AG04450 (cell line): ENCODE measurements around the gene DNM3. TPM values are rescaled to one million over a fixed set of nuclear protein-coding genes. Genes with fewer than 3 reads are reported as not detected.

Source experiments
- CTCF ChIA-PET: fragments of 300-600, 350-600 bp; formaldehyde crosslinking; extraction: SDS; loops from one replicate; lab custom pipeline; 2022; ENCODE audit warnings: antibody characterized with exemption, inconsistent platforms; lab: Charles Lee
- POLR2A ChIA-PET: fragments of 350-600 bp; formaldehyde crosslinking; extraction: SDS; loops from one replicate; lab custom pipeline; 2021; ENCODE audit warnings: antibody characterized with exemption, inconsistent platforms; lab: Yijun Ruan, JAX
- DNase-seq: peaks from one replicate; pipeline ENCODE4 v3.0.0-alpha.2; 2011; ENCODE audit warnings: low read depth, low spot score
- H3K27ac ChIP-seq: one replicate; pipeline ENCODE4 v1.5.1; 2012; ENCODE audit warnings: low read depth, low read length, control low read depth
- H3K27me3 ChIP-seq: one replicate; pipeline ENCODE4 v1.6.0; 2012; ENCODE audit warnings: low read length; ENCODE audit not compliant: control insufficient read depth, insufficient read depth
- H3K4me3 ChIP-seq: 2 replicates; pipeline ENCODE4 v1.5.1; 2011; ENCODE audit warnings: mild to moderate bottlenecking, low read depth, low read length, control low read depth
- H3K9me3 ChIP-seq: 2 replicates; pipeline ENCODE4 v1.5.1; 2012; ENCODE audit warnings: low read length; ENCODE audit not compliant: control insufficient read depth, insufficient read depth
- polyA plus RNA-seq: library from polyadenylated mRNA; depleted of rRNA; stranded (reverse); fragments of >200 nt; gene quantifications from 2 replicates; pipeline ENCODE4 v1.2.3, GENCODE V29; 2011
- TF ChIP-seq, protein P1 (sequence below): IDR thresholded peaks from 2 replicates; pipeline ENCODE4 v1.5.1; 2011; ENCODE audit warnings: low read depth, low read length, control low read depth, inconsistent platforms

DNM3 gene
- polyA plus RNA-seq, 1 experiment = 0.37 TPM

DNA sequence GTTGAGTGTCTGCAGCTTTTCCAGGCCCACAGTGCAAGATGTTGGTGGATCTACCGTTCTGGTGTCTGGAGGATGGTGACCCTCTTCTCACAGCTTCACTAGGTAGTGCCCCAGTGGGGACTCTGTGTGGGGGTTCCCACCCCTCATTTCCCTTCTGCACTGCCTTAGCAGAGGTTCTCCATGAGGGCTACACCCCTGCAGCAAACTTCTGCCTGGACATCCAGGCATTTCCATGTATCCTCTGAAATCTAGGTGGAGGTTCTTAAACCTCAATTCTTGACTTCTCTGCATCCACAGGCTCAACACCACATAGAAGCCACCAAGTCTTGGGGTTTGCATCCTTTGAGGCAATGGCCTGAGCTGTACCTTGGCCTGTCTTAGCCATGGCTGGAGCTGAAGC is 14.3 kb upstream of the DNM3 start:
- TF ChIP-seq, protein P1, sequence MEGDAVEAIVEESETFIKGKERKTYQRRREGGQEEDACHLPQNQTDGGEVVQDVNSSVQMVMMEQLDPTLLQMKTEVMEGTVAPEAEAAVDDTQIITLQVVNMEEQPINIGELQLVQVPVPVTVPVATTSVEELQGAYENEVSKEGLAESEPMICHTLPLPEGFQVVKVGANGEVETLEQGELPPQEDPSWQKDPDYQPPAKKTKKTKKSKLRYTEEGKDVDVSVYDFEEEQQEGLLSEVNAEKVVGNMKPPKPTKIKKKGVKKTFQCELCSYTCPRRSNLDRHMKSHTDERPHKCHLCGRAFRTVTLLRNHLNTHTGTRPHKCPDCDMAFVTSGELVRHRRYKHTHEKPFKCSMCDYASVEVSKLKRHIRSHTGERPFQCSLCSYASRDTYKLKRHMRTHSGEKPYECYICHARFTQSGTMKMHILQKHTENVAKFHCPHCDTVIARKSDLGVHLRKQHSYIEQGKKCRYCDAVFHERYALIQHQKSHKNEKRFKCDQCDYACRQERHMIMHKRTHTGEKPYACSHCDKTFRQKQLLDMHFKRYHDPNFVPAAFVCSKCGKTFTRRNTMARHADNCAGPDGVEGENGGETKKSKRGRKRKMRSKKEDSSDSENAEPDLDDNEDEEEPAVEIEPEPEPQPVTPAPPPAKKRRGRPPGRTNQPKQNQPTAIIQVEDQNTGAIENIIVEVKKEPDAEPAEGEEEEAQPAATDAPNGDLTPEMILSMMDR = no peak
- no peak for DNase-seq
- ChIA-PET CTCF (no interaction called here), POLR2A (no interaction called here)
- Histone ChIP-seq H3K27ac (no peak overlapping the region), H3K4me3 (no peak overlapping the region), H3K9me3 (peaks cover 6% of the 10 kb centered on the region), H3K27me3 (peaks cover 8% of the 10 kb centered on the region)

DNA sequence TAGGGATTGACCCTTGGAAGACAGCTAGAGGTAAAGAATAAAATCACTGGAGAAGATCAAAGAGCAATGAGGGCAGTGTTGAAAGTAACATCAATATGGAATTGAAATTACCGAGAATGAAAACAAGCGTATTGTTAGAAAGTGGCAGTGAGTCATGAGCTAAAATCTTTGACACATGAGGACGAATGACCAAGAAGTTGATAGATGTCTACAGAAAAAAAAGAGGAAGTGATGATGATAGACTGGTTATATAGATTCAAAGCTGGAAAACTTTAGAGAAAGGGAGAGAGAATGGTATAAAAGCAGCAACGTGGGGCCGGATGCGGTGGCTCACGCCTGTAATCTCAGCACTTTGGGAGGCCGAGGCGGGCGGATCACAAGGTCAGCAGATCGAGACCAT is 12.5 kb upstream of the DNM3 start:
- Histone ChIP-seq H3K9me3 (peaks cover 6% of the 10 kb centered on the region), H3K27me3 (peaks cover 7% of the 10 kb centered on the region), H3K4me3 (no peak overlapping the region), H3K27ac (no peak overlapping the region)
- TF ChIP-seq, protein P1 = no peak
- ChIA-PET CTCF (no interaction called here), POLR2A (no interaction called here)
- DNase-seq = no peak

DNA sequence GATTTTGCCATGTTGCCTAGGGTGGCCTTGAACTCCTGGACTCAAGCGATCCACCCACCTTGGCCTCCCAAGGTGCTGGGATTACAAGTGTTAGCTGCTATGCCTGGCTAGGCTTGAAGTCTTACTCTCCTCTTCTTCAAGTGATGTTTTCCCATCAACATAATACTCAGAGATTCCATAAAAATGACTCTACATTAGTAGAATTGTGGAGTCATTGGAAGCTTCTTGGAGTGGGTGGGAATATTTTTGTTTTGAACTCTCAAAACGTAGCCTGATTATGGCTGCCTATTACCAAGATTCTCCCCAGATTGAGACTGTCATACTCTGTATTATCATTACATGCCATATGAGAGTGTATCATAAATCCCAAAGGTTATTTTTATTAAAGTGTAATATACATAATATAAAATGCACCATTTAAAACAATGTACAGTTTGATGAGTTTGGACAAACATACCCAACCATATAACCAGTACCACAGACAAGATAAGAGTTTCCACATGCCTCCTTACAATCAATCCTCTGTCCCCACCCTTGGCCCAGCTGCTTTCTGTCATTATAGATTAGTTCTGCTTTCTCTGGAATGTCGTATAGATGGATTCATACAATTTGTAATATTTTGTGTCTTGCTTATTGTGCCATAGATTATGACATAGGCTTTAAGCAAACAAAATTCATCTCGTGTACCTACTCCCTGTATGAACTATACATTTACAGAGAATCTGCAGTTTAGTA is 8.0 kb upstream of the DNM3 start:
- Histone ChIP-seq H3K4me3 (no peak overlapping the region), H3K9me3 (no peaks in the 10 kb centered on the region; the same call in 1 of the 2 replicates)

DNA sequence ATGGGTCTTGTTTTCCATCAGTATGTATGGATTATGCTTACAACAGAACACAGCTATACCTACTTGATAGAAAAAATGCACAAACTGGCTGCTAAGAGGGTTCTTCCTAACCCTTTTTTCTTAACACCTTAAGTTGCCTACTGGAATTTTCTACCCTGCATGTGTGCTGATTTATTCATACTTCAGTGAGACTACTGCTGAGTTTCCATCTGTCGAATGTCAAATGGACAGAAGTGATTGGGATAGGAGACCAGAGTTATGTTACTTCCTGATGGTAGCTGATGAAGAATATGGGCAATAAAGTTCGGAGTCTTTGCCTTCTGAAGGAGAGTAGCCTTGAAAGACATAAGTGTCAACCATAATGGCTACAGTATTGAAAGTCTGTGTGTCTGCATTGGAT is 6.5 kb upstream of the DNM3 start:
- no peak overlapping the region for H3K27ac ChIP-seq
- no peak for DNase-seq
- TF ChIP-seq, protein P1 = no peak
- no peaks in the 10 kb centered on the region for H3K9me3 ChIP-seq
- ChIA-PET CTCF (interaction anchor here (0.5 to 1.6 kb wide), 3 partner anchors 33 to 119 kb away, joined by 3 to 6 read pairs (median 3); no protein-coding TSS in a partner anchor), POLR2A (no interaction called here)
- peaks cover 15% of the 10 kb centered on the region for H3K27me3 ChIP-seq
- H3K4me3 ChIP-seq = no peak overlapping the region

More for the DNA sequence above, 8.0 kb upstream of the DNM3 start:
- TF ChIP-seq, protein P1 = no peak
- ChIA-PET POLR2A (no interaction called here), CTCF (interaction anchor here (1.3 to 1.6 kb wide), 2 partner anchors 31 to 117 kb away, joined by 3 to 6 read pairs; no protein-coding TSS in a partner anchor)
- no peak for DNase-seq
- Histone ChIP-seq H3K27ac (no peak overlapping the region), H3K27me3 (peaks cover 17% of the 10 kb centered on the region)

DNA sequence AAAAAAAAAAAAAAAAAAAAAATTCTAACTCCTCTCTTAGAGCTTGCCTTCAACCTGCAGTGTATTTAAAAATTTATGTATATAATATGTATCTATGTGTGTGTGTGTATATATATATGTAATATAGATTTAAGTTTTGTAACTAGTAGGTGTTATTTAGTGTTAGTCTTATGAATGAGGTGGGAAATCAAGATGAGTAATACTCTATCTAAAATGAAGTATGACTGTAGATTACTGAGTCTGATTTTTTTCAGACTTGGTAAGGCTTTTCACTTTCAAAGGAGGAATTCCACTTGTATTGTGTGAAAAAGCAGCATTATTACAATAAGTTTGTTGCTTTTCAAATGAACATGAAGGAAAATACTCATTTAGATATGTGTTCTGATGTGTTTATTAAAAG is 5.4 kb upstream of the DNM3 start:
- Histone ChIP-seq H3K27ac (no peak overlapping the region), H3K9me3 (no peaks in the 10 kb centered on the region; the same call in 1 of the 2 replicates), H3K4me3 (no peak overlapping the region), H3K27me3 (peaks cover 11% of the 10 kb centered on the region)
- TF ChIP-seq, protein P1 = no peak
- DNase-seq = no peak
- ChIA-PET POLR2A (no interaction called here), CTCF (interaction anchor here (0.5 to 0.7 kb wide), 2 partner anchors 148 to 229 kb away, joined by 3 to 8 read pairs; no protein-coding TSS in a partner anchor)
